Esophagus (tissue), 2 donors: Measurements from ENCODE around the gene KLRG1. TPM values are rescaled to one million over a fixed set of nuclear protein-coding genes. Genes with fewer than 3 reads are reported as not detected.

Experiments used
- H3K27ac ChIP-seq, 2 donors: one replicate each; pipeline ENCODE4 v1.5.1; 2013; ENCODE audit warnings: low read depth in 2 of 2, mild to moderate bottlenecking in 2 of 2, inconsistent platforms in 1 of 2, low read length in 1 of 2, moderate library complexity in 1 of 2
- H3K27me3 ChIP-seq, 2 donors: one replicate each; pipeline ENCODE4 v1.6.1; 2013; ENCODE audit warnings: low read length in 2 of 2, control low read depth in 1 of 2, mild to moderate bottlenecking in 1 of 2; ENCODE audit not compliant: insufficient read depth in 2 of 2, control insufficient read depth in 1 of 2
- H3K36me3 ChIP-seq, 2 donors: one replicate each; pipeline ENCODE4 v1.6.1; 2013; ENCODE audit warnings: low read length in 1 of 2; ENCODE audit not compliant: control insufficient read depth in 2 of 2, insufficient read depth in 2 of 2
- H3K4me1 ChIP-seq, 2 donors: one replicate each; pipeline ENCODE4 v1.6.1; 2013; ENCODE audit warnings: low read length in 1 of 2; ENCODE audit not compliant: control insufficient read depth in 2 of 2, insufficient read depth in 2 of 2
- H3K4me3 ChIP-seq, 2 donors: one replicate each; pipeline ENCODE4 v1.5.1; 2013; ENCODE audit warnings: low read length in 2 of 2, mild to moderate bottlenecking in 2 of 2, low read depth in 1 of 2, moderate library complexity in 1 of 2
- H3K9me3 ChIP-seq, 2 donors: one replicate each; pipeline ENCODE4 v1.6.1; 2013; ENCODE audit warnings: mild to moderate bottlenecking in 2 of 2, low read depth in 1 of 2, low read length in 1 of 2, moderate library complexity in 1 of 2; ENCODE audit not compliant: control insufficient read depth in 2 of 2, insufficient read depth in 1 of 2
- WGBS, 2 donors: extraction: QIAGEN DNeasy Blood & Tissue Kit; methylation state at CpG; one replicate each; pipeline ENCODE4 v1.1.7; 2013; 5-methylcytosine and 5-hydroxymethylcytosine counted together
- polyA plus RNA-seq, 2 donors: library from polyadenylated mRNA; stranded (reverse); fragments of 200-250 nt; gene quantifications; one replicate each; pipeline ENCODE4 v1.2.3, GENCODE V29; 2013
- donor health status: healthy with polysubstance abuse.
- donor health status: Bipolar disorder and iron deficiency.

The KLRG1 gene
- polyA plus RNA-seq, 2 donors, result 0.47 to 0.52 TPM

- H3K4me1 ChIP-seq, result no peaks in the 10 kb centered on the region
- 54 to 55% methylated on average over 2 of the region's 2 CpGs for whole genome bisulfite sequencing, 2 donors
- no peaks in the 10 kb centered on the region for H3K36me3 ChIP-seq
- no peak overlapping the region for H3K27ac ChIP-seq
- no peak overlapping the region for H3K4me3 ChIP-seq
- H3K27me3 ChIP-seq, result no peaks in the 10 kb centered on the region
- peaks cover 3 to 7% of the 10 kb centered on the region in 2 donors for H3K9me3 ChIP-seq
Observed at GRCh38 chr12:8969861-8970411, 19.4 kb upstream of the KLRG1 start.

DNA sequence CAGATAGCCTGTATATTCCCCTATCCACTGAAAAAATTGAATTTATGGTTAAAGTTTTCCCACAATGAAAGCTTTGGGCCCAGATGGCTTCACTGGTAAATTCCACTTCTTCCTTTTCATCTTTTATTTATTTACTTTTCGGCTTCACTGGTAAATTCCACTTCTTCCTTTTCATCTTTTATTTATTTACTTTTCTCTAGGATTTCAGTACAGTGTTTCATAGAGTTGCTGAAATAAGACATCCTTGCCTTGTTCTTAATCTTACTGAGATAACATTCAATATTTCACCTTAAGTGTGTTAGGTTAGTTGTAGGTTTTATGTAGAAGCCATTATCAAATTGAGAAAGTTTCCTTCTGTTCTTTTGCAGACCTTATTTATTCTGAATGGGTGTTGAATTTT lies 18.9 kb upstream of the KLRG1 start:
- Histone ChIP-seq H3K4me1 (no peaks in the 10 kb centered on the region), H3K4me3 (no peak overlapping the region), H3K36me3 (no peaks in the 10 kb centered on the region), H3K27ac (no peak overlapping the region), H3K9me3 (peaks cover 3 to 7% of the 10 kb centered on the region in 2 donors), H3K27me3 (no peaks in the 10 kb centered on the region)
- 42 to 46% methylated on average over 1 of the region's 1 CpG for WGBS, 2 donors

GRCh38 chr12:8980137-8980536 lies 9.2 kb upstream of the KLRG1 start:
- peaks cover 0 to 3% of the 10 kb centered on the region in 2 donors for H3K9me3 ChIP-seq
- 84 to 89% methylated on average over 3 of the region's 3 CpGs for WGBS, 2 donors
- H3K27ac ChIP-seq, result no peak overlapping the region
- H3K27me3 ChIP-seq, result no peaks in the 10 kb centered on the region
- H3K4me3 ChIP-seq, result no peak overlapping the region
- no peaks in the 10 kb centered on the region for H3K36me3 ChIP-seq
- H3K4me1 ChIP-seq, result no peaks in the 10 kb centered on the region

DNA sequence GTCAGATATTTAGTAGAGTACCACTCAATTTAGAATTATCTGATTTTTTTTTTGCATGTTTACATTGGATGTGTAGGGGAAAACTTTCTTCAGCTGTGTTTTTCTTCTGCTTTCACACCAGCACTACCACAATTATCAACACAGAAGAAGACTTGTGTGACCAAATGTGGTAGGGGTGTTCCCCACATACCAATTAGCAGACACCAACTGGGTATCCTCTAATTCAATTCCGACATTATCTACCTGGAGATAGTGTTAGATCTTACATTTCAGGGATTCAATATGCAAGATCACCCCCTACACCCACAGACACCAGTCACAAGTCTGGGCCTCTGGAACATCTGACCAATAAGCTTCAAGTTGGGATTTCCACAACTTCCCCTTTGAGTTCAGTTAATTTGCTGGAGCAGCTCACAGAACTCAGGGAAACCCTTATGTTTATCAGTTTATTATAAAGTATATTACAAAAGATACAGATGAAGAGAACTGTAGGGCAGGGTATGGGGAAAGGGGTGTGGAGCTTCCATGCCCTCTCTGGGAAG lies 4.1 kb upstream of the KLRG1 start:
- Histone ChIP-seq H3K36me3 (no peaks in the 10 kb centered on the region), H3K4me3 (no peak overlapping the region), H3K27ac (no peak overlapping the region), H3K9me3 (peaks cover 0 to 2% of the 10 kb centered on the region in 2 donors), H3K4me1 (no peaks in the 10 kb centered on the region), H3K27me3 (no peaks in the 10 kb centered on the region)
- WGBS, 2 donors, result 77 to 94% methylated on average over 1 of the region's 1 CpG

GRCh38 chr12:8987163-8987562 lies 2.2 kb upstream of the KLRG1 start:
- Histone ChIP-seq H3K4me1 (no peaks in the 10 kb centered on the region), H3K27ac (no peak overlapping the region), H3K4me3 (no peak overlapping the region), H3K27me3 (no peaks in the 10 kb centered on the region), H3K9me3 (no peaks in the 10 kb centered on the region), H3K36me3 (no peaks in the 10 kb centered on the region)

DNA sequence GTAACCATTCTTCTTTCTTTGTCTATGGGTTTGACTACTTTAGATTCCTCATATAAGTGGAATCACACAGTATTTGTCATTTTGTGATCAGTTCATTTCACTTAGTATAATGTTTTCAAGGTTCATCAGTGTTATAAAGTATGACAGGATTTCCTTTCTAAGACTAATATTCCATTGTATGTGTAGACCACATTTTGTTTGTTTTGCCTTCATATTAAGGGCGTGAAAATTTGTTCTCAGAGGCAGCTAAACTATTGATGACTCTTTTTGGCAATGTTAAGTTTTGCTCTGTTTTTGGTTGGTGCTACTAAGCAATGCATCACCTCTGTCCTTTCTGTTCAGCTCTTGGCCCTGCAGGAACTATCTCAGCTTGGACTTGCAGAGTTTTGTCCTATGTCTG lies 1.7 kb upstream of the KLRG1 start:
- H3K4me1 ChIP-seq, result no peaks in the 10 kb centered on the region
- no peak overlapping the region for H3K27ac ChIP-seq
- H3K36me3 ChIP-seq, result no peaks in the 10 kb centered on the region
- H3K27me3 ChIP-seq, result no peaks in the 10 kb centered on the region
- H3K4me3 ChIP-seq, result no peak overlapping the region
- WGBS, 2 donors, result 28 to 39% methylated on average over 1 of the region's 1 CpG
- H3K9me3 ChIP-seq, result no peaks in the 10 kb centered on the region

GRCh38 chr12:8991371-8992345 lies 2.3 kb downstream of the KLRG1 start:
- Histone ChIP-seq H3K4me1 (no peaks in the 10 kb centered on the region), H3K27ac (no peak overlapping the region), H3K27me3 (no peaks in the 10 kb centered on the region), H3K9me3 (no peaks in the 10 kb centered on the region), H3K36me3 (no peaks in the 10 kb centered on the region), H3K4me3 (no peak overlapping the region)
- 67 to 70% methylated on average over 6 of the region's 6 CpGs for WGBS, 2 donors

GRCh38 chr12:8993827-8994226 lies 4.5 kb downstream of the KLRG1 start:
- Histone ChIP-seq H3K4me3 (no peak overlapping the region), H3K27ac (no peak overlapping the region), H3K9me3 (no peaks in the 10 kb centered on the region), H3K27me3 (no peaks in the 10 kb centered on the region), H3K4me1 (no peaks in the 10 kb centered on the region), H3K36me3 (no peaks in the 10 kb centered on the region)
- WGBS, 2 donors, result 85 to 88% methylated on average over 3 of the region's 3 CpGs

DNA sequence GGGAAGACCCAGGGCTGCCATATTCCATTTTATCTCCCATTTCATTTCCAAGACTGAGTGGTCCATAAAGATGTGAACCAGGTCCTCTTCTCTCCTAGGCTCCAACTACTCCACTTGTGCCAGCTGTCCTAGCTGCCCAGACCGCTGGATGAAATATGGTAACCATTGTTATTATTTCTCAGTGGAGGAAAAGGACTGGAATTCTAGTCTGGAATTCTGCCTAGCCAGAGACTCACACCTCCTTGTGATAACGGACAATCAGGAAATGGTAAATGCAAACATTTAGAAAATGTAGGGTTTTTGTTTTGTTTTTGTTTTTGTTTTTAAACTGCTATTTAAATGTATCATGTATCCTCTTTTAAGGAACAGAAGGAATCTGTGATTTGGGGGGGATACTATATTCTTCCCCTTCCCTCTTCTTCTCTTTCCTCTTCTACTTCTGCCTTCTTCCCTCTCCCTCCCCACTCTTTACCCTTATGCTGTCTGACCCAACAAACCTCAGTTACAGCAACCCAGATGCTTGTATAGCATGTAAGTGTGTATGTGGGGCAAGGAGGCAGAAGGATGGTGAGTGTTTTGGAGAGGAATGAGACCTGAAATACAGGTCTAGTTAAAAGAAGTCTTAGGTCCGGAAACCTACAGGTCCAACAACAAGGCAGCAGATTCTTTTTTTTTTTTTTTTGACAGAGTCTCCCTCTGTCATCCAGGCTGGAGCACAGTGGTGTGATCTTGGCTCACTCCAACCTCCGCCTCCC lies 5.9 kb downstream of the KLRG1 start:
- no peaks in the 10 kb centered on the region for H3K9me3 ChIP-seq
- WGBS, 2 donors, result 85 to 91% methylated on average over 4 of the region's 4 CpGs

More for the DNA sequence above, 5.9 kb downstream of the KLRG1 start:
- Histone ChIP-seq H3K27me3 (no peaks in the 10 kb centered on the region), H3K36me3 (no peaks in the 10 kb centered on the region), H3K27ac (no peak overlapping the region), H3K4me1 (no peaks in the 10 kb centered on the region), H3K4me3 (no peak overlapping the region)
